NCI-H1930 (cell line): ENCODE results near the gene DLG2.

ENCODE experiments used
- DNase-seq, 2 experiments: peaks; one replicate each; lab custom pipeline; 2025; lab: John Stamatoyannopoulos, UW

The DLG2 gene

GRCh38 chr11:83715927-83716535 lies 1911.1 kb downstream of the DLG2 start:
- DNase-seq: no peak

DNA sequence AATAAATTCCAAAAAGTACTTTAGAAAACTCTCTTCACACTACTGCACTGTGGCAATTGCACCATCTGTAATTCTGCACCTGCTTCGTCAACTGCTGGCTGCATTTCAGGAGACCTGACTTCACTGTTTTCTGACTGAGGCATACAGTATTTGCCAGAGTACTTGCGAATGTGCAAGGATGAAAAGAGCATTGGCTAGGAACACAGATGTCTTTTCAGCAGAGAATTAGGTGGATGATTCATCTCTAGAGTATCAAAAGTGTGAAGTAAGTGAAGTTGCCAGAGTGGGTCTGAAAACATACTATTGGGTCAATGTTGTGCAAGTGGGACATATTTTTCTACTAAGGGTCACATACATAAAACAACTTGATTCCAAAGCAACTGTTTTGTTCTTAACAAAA lies 1913.4 kb downstream of the DLG2 start:
- no peak for DNase-seq

GRCh38 chr11:83711106-83711527 lies 1916.0 kb downstream of the DLG2 start:
- DNase-seq: no peak

GRCh38 chr11:83709434-83709833 lies 1917.7 kb downstream of the DLG2 start:
- DNase-seq: no peak

- DNase-seq: no peak
These were observed 1920.6 kb downstream of the DLG2 start for GRCh38 chr11:83706566-83706965.

DNA sequence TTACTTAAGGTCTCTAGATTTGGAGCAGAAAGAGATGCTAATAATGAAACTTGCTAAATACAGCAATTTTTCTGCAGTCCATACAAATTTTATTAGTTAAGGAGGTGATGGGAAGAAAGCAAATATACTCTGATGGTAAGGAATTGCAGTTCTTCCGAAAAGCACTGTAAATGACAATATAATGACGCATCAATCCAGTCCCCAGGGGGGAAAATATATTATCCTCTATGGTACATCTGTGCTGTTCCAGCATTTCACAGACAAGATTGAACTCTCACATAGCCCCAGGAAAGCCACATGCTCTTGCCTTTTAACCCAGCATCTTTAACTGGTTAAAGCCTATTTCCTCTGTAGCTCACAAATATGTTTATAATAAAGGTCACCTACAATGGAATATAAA lies 1924.3 kb downstream of the DLG2 start:
- DNase-seq: no peak

- DNase-seq: no peak
These were observed 1929.6 kb downstream of the DLG2 start for GRCh38 chr11:83697518-83697917.

- no peak for DNase-seq
These were observed 1932.1 kb downstream of the DLG2 start for GRCh38 chr11:83695046-83695445.

GRCh38 chr11:83694191-83694910 lies 1932.8 kb downstream of the DLG2 start:
- no peak for DNase-seq

DNA sequence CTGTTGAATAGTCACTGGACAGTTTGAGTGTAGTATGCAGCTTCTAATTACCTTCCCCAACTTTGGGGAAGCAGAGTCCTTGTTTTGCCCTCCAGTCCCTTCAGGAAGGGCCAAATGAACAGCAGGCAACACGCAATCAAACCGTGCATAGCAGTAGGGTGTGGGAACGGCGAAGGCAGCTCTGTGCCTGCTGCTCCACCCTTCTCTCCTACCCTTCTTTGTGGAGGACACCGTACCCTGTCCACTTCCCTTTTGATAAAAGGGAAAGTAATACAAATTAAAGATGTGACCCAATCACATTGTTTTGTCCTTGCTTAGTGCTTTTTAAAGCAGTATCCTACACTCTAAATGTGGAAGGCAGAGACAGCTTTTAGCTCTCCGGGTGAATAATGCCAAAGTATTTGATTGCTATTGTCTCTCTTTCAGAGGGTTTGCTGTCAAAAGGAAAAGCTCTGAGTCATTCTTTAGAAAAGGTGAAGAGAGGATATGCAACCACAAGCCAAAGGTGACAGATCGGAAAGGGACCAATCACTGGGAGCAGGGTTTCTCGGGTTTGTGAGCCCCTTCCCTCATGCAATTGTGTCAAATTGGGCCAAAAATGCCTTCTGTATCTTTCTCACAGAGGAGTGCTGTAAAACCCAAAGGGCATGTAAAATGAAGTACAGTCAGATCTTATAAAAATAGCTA lies 1933.7 kb downstream of the DLG2 start:
- DNase-seq: no peak

DNA sequence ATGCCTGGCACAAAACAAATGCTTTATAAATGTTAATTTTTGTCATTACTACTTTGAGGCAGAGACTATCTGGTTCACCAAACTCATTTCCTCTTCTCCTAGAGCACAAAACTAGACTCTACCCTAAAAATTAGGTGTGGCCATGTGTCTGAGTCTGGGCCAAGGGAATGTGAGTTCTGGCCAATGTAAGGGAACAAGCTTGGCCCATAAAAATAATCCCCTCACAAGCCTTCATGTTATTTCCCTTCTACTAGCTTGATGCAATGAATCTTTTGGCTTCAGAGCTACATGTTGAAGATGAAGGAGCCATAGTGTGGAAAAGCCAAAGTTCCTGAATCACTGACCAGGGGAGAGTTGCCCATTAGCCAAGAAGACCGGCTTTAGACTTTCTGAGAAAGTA lies 1934.5 kb downstream of the DLG2 start:
- no peak for DNase-seq

GRCh38 chr11:83691451-83691950 lies 1935.6 kb downstream of the DLG2 start:
- DNase-seq: no peak

GRCh38 chr11:83689144-83689780 lies 1937.9 kb downstream of the DLG2 start:
- DNase-seq: no peak

DNA sequence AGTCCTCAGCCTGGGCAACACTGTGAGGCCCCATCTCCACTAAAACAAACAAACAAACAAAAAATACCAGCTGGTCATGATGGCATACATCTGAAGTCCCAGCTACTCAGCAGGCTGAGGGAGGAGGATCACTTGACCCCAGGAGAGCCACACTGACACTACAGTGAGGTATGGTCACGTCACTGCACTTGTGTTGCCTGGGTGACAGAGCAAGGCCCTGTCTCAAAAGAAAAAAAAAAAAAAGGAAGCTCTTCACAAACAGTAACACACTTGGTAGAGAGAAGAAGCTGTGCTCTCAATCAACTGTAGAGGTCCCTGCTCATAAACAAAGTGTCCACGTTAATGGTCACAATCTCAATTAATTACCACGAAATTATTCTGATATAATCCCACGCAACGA lies 1939.4 kb downstream of the DLG2 start:
- DNase-seq: no peak

DNA sequence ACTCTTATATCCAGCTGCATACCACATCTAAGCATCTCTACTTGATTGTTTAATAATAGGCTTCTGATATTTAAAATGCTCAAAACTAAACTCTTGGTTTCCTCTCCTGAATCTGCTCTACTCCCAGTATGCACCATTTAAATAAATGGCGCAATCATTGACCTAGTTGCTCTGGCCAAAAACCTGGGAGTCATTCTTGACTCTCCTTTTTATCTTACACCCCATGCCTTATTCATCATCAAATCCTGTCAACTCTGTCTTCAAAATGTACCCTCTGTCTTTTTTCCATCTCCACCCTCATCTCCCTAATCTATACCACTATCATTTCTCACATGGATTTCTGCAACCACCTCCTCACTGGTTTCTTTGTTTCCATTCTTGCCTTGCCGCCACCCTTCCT lies 1941.4 kb downstream of the DLG2 start:
- no peak for DNase-seq

GRCh38 chr11:83684071-83684470 lies 1943.1 kb downstream of the DLG2 start:
- no peak for DNase-seq

DNA sequence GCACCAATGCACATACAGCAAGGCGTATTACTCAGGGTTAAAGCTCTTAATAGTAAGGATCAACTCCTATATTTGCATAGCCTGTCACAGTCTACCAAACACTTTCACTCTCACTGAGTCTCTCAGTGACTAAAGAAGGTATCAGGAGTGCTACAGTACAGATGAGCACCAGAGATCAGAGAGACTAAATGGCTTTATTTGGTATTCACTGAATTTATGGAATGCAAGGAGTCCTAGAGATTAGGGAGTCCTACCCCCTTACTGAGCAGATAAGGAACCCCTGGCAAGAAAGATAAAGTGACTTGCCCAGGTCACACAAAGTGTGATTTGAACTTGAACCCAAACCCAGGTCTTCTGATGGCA lies 1944.6 kb downstream of the DLG2 start:
- no peak for DNase-seq

DNA sequence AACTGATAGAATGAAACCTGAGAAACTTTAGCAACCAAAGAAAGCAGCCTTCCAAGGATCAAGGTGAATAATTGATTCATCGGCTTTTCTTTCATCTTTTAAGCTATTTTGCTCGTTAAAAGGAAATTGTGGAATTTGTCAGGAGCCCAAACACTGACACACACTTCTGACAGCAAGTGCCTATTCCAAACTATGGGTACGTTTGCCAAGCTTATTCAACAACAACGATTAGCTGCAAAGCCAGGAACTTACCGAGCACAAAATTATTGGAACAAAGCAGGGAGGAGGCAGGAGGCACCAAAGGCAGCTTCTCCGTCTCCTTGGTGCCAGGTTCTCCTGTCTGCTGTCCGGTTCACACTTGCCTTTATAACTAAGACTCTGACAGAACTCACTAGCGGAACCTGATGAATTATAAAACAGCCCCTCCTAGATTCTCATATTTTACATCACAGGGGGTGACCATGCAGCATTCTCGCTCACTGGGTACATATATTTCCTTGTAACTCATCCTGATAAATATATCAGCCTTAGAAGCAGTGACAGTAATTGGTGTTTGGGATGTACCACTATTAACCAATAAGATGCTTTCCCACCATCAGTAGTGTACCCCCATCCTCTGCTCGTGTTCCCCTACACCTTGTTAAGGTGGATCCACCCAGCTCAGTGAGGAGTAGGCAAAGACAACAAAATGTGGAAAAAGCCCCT lies 1945.1 kb downstream of the DLG2 start:
- no peak for DNase-seq

- DNase-seq: peak in 1 of 2 experiments; percentile 11
These were observed 1945.9 kb downstream of the DLG2 start for GRCh38 chr11:83681031-83681781.

DNA sequence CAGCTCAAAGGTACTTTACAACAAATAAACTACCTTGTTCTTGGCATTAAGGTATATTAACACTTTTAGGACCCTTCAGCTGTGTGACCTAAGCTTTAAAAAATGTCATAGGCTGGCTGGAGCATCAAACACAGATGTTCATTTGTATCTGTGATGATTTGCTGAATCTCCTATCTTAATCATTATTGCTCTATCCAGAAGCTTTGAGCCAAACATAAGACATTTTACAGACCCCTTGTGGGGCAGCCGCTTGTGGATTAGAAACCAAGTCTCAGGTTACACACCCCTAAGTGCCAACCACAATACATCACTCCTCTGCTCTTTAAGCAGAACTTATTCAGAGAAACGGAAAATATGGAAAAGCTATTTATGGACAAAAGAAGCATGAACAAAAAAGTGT lies 1946.8 kb downstream of the DLG2 start:
- DNase-seq: peak in 1 of 2 experiments; percentile 28
